Non-pigmented ciliary epithelial cell (primary cell): ENCODE measurements around the gene B3GAT1.
"Not testable (repeated sequence)": the region's sequence is repeated elsewhere in the genome, so short reads cannot be mapped to it uniquely, and the experiment has no call there.

Source experiments
- DNase-seq: peaks from one replicate; pipeline ENCODE4 v3.0.0-alpha.2; 2010; ENCODE audit warnings: low read depth

Gene B3GAT1, protein sequence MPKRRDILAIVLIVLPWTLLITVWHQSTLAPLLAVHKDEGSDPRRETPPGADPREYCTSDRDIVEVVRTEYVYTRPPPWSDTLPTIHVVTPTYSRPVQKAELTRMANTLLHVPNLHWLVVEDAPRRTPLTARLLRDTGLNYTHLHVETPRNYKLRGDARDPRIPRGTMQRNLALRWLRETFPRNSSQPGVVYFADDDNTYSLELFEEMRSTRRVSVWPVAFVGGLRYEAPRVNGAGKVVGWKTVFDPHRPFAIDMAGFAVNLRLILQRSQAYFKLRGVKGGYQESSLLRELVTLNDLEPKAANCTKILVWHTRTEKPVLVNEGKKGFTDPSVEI

GRCh38 chr11:134412203-134413042 lies at the start of gene B3GAT1:
TSS of gene B3GAT1 (minus strand) at chr11:134412242. CDS start at chr11:134387659, 24,583 bp downstream.
- DNase-seq, result no peak

DNA sequence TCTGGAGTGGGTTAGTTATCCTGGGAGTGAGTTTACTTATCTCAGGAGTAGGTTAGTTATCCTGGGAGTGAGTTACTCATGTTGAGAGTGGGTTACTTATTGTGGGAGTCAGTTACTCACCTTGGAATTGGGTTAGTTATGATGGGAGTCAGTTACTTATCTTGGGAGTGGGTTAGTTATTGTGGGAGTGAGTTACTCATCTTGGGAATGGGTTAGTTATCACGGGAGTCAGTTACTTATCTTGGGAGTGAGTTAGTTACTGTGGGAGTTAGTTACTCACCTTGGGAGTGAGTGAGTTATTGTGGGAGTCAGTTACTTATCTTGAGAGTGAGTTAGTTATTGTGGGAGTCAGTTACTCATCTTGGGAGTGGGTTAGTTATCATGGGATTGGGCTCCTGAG lies 49.6 kb upstream of the B3GAT1 start:
- no peak for DNase-seq

- DNase-seq, result no peak
Observed at GRCh38 chr11:134460881-134461280, 48.8 kb upstream of the B3GAT1 start.

- no peak for DNase-seq
Observed at GRCh38 chr11:134460062-134460561, 48.1 kb upstream of the B3GAT1 start.

DNA sequence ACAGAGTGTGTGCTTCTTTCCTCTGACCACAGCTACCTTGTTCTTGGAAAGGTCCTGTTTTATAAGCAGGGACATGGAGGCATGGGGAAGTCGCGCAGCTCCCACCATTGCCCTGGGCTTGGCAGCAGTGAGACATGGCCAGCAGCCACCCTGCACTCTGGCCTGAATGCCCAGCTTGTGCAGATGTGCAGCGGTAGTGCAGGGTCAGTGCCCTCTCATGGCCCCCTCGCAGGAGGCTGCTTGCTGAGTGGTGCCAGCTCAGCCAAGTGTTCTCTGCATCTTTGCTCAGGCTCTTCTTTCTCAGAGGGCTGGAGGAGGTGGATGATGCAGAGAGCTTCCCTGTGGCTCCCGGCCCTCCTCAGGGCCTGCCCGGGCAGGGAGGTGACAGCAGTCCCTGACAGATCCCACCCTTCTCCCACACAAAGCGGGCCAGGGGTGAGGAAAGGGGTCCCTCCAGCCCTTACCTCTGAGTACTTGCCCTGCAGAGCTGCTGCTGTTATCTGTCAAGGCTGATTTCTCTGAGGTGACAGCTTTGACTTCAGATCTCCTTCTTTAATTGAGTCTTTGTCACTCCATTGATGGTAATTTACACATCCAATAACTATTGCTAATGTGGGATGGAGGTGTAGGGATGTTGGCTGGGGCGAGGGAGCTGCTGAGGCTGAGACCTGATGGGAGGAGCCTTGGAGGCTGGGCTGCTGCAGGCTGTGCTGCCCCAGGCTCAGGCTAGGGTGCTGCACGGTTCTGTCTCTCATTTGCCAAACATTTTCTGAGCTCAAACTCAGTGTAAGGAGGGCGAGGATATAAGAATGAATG lies 47.4 kb upstream of the B3GAT1 start:
- no peak for DNase-seq

GRCh38 chr11:134457411-134458007 lies 45.5 kb upstream of the B3GAT1 start:
- not testable (repeated sequence) for DNase-seq

GRCh38 chr11:134455516-134455915 lies 43.5 kb upstream of the B3GAT1 start:
- no peak for DNase-seq

GRCh38 chr11:134454146-134454690 lies 42.2 kb upstream of the B3GAT1 start:
- no peak for DNase-seq

- no peak for DNase-seq
Observed at GRCh38 chr11:134453441-134453840, 41.4 kb upstream of the B3GAT1 start.

- DNase-seq, result no peak
Observed at GRCh38 chr11:134452838-134453155, 40.8 kb upstream of the B3GAT1 start.

- DNase-seq, result no peak
Observed at GRCh38 chr11:134452026-134452837, 40.2 kb upstream of the B3GAT1 start.

GRCh38 chr11:134450186-134450585 lies 38.1 kb upstream of the B3GAT1 start:
- no peak for DNase-seq

GRCh38 chr11:134449713-134450112 lies 37.7 kb upstream of the B3GAT1 start:
- no peak for DNase-seq

DNA sequence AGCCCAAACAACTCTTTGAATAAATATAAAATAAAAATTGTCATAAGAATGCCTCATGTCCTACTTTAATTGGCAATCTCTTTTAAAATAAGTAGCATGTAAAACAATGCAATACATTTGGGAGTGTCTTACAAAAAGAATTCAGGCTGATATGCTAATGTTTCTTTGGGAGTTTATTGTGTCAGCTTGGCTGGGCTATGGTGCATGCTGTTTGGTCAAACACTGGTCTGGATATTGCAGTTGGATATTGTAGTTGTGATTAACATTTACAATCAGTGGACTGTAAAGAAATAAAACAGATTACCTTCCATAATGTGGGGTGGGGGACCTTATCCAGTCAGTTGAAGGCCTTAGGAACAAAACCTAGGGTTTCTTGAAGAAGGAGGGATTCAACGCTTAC lies 37.0 kb upstream of the B3GAT1 start:
- DNase-seq, result no peak

GRCh38 chr11:134447696-134448095 lies 35.7 kb upstream of the B3GAT1 start:
- no peak for DNase-seq

DNA sequence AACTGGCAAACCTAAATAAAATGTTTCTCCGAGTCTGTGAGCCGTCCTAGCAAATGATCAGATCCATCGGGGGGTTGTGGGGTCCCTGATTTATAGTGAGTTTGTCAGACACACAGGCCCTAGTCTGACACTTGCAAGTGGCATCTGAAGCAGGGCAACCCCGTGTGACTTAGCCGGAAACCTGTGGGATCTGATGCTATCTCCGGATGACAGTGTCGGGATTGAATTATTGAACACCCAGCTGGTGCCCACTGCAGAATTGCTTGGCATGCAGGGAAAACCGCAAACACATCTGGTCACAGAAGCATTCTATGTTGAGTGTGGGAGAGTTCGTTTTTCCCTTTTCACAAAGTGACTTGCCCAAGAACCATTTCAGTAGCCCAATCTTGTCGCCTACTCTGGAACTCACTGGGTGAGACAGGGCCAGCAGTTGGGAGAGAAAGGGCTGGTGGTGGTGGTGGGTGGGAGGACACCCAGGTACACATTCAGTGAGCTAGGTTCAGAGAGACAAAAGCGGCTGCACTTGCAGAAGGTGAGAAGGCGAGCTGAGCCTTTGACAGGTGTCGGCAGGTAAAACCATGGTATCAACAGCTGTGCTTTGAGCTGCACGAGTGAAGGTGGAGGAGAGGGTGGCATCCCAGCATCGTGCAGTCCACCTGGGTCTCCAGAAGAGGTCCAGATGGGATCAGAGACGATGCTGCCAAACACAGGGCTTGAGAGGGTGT lies 33.7 kb upstream of the B3GAT1 start:
- DNase-seq, result no peak

GRCh38 chr11:134444160-134445108 lies 32.4 kb upstream of the B3GAT1 start:
- DNase-seq, result not testable (repeated sequence)

DNA sequence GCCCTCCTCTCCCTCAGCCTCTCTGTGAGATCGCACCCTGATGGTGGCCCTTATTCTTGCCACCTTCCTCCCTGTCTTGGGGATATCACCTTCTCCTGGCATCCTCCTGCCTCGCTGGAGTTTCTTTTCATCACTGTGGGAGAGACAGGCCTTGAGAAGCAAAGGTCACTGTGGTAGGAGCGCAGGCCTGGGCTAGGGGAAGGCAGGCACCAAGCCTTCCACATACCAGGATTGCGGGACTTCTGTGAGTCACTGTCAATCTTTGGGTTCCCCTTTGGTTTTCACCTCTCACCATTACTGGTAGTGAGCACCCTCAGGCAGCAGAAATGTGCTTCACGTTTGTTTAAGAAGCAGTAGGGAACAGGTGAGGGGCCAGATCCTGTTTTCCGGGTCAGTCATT lies 31.2 kb upstream of the B3GAT1 start:
- DNase-seq, result no peak

- DNase-seq, result no peak
Observed at GRCh38 chr11:134442246-134442645, 30.2 kb upstream of the B3GAT1 start.
